RCC 7860 (cell line): Measurements from ENCODE around the gene EPHB1.
"Not testable (repeated sequence)": the region's sequence is repeated elsewhere in the genome, so short reads cannot be mapped to it uniquely, and the experiment has no call there.

ENCODE experiments used
- DNase-seq: peaks from one replicate; pipeline ENCODE4 v3.0.0-alpha.2; 2015; ENCODE audit warnings: low spot score
- FAIRE-seq: peaks from 2 replicates; lab custom pipeline; 2012; peaks lifted over from hg19 to GRCh38; lab: Jason Lieb, UNC

Gene EPHB1

DNA sequence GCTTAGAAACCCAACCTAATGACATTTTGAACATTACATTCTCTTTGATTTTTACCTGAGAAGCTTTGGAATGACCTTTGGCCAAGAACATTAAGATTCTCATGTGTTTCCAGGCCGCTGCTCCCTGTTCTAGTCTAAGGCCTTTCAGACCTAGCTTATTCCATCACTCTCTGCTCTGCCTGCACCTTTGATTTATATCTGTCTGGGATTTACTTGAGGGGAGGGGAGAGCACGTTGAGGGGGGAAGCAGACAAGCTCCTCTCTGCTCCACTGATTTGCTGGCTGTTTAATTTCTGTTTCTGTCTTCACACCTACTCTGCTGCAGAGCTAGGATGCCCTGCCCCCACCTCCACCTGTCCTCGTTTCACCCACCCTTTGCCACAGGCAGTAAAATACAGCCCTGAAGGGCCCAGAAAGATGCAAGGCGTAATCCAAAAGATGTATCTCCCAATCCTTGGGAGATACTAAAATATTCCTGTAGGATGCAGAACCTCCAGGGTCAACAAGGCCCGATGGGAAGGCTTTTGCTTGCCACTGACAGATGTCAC, 429.8 kb downstream of the EPHB1 start:
- FAIRE-seq (no peak), DNase-seq (no peak)

DNA sequence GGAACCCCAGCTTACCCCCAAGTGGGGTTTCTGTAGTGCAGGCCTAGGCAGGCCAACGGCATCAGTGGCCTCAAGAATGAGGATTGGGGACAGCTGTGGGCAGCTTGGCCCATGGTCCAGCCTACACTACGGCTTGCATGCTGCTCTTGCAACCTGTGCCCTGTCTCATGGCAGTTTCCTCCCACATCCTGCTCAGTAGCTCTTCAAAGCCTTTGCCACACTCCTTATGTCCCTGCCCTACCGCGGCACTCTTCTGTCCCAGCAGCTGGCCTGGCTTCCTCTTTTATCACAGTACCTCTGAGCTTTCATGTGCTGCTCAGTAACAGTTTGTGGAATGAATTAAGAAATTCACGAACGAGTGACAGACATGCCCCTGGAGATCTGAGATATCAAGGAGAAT, 431.0 kb downstream of the EPHB1 start:
- FAIRE-seq (no peak), DNase-seq (no peak)

DNA sequence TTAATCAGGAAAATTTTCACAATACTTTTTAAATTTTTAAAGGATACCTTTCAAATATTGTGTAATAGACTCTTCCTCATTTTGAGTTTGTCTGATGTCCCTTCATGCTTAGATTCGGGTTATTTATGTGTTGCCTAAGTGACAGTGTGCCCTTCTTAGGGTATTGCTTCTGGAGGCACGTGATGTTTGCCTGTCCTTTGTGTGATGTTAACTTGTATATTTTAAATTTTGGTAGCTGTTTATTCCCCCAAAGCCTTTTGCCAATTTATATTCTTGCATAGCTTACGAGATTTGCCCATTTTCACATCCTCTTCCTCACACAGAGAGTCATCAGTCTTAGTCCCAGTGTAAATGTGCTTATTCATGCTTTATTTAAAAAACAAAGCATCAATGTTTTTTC, 433.1 kb downstream of the EPHB1 start:
- DNase-seq (no peak), FAIRE-seq (no peak)

DNA sequence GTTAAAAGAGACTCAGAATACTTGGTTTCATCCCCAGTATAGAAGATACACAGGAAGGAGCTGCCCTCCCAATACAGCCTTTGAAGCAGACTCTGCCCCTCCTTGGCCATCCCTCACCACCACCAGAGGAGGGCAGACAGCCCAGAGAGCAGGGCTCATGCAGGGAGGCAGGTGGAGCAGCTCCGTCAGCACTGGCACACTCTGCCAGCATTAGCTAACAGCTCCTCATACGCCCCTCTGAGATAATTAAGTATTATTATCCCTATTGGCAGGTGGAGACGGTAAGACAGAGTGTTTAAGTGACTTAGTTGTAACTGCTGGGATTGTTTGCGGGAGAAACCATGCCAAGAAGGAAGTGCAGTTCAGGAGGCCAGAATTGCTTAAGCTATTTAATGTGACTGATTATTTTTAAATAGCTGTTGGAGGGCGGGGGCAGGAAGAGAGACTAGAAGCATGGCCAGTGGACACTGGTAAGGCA, 434.0 kb downstream of the EPHB1 start:
- no peak for DNase-seq
- no peak for FAIRE-seq

DNA sequence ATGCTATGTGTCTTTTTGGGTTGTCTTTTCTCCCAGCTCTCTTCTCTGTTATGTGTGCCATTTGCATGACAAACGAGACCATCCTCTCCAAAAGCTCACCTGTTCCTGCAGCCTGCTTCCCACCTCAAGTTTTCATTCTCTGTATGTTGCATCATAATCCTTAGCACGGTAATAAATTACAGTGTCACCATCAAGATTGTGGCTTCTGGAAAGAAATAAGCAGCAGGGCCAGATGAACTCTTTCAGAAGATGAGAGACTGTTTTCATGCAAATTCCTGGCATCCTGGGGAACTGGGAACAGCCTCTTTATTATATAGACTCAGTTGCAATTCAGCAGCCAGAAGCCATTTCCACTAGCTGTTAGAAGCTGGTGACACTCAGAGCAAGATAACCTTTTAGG, 436.7 kb downstream of the EPHB1 start:
- DNase-seq: no peak
- FAIRE-seq: no peak

DNA sequence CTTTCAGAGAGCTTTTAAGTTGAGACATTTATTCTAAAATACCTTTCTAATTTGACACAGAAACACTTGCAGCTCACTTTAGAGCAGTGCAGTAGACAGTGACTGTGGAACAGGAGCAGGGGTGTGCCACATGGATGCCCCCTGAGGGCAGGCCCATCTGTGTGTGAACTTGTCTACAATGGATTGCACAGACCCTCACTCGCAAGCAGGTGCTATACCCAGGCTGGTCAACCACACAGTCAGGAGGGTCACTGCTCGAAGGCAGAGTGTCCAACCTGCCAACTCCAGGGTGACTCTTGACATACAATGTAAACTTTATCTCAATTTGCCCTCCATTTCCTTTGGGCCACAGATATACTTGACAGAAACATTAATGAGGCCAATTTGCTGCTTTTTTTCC, 437.2 kb downstream of the EPHB1 start:
- FAIRE-seq (no peak), DNase-seq (no peak)

DNA sequence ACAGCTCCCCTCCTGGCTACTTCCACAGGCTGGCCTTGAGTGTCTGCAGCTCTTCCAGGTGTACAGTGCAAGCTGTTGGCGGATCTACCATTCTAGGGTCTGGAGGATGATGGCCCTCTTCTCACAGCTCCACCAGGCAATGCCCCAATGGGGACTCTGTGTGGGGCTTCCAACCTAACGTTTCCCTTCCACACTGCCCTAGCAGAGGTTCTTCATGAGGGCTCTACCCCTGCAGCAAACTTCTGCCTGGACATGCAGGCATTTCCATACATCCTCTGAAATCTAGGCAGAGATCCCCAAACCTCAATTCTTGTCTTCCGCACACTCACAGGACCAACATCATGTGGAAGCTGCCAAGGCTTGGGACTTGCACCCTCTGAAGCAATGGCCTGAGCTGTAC, 438.4 kb downstream of the EPHB1 start:
- not testable (repeated sequence) for FAIRE-seq, DNase-seq

DNA sequence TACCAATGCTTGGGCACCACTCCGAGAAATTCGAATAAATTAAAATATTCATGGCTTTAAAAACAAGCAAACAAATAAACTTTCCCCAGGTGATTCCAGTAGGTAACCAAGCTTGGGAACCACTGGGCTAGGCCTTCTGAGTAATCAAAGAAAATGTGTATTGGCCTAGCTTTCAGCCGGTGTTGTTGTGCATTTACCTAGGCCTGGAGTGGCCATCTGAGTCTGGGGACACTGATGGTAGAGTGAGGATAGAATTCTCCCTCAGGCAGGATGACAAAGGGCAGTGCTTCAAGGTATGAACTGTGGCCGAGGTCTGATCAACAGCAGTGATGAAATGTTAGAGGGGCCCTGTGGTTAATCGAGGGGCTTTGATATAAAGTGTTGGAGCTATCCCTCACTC, 440.5 kb downstream of the EPHB1 start:
- no peak for DNase-seq
- FAIRE-seq: no peak

DNA sequence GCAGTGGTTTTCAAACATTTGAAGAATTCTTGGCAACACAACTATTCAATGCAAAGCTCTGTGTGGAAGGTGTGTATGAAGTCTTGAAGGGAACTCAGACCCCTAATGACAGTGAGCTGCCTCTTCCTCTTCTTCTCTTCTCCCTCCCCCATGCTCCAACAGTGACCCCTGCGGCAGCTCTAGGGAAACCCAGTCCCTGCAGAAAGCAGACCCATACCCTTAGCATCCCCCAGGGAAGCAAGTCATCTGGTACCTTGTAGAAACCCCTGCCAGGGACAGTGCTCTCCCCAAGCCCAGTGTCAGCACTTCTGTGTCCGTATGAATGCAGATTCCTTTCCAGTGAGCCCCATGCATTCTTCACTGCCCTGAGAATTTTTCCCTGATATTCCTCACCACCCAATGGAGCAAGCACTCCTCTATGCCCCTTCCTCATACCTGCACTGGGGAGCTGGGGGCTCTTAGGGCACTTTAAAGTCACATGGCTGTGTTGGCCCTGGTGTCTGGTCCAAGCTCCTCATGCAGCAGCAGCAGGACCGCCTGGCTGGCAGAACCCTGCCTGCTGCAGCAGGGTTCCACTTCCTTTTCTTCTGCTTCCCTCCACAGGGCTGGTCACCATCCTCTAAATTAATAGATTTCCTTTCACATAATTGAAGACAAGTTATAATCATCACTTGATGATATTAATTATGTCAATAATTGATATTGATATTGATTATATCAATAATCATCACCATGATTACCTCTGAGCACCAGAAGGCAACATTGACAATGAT, 442.5 kb downstream of the EPHB1 start:
- FAIRE-seq (no peak), DNase-seq (no peak)

DNA sequence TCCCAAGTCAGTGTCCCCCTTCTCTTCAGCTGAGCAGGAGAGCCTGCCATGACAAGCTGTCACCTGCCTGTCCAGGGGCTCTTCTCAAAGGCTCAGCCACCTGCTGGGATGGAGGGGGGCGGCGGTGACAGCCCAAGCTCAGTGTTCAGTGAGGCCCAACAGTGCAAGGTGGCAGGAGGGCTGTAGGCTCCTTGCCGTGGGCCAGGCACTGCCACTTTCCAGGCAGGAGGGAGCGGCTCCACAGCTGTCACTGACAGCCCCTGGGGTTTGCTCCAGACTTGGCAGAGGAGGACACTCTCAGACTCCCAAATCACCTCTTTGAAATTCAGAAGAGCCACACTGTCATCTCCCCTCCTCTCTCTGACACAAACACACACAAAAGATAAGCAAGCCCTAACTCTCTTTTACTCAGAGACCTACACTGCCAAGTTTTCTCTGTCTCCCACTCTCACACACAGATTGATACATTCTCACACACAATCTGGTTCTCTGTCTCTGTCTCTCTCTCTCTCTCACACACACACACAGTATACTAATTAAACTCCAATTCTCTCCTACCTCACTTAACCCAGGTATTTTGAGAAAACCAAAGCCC, 443.3 kb downstream of the EPHB1 start:
- DNase-seq (no peak), FAIRE-seq (no peak)

DNA sequence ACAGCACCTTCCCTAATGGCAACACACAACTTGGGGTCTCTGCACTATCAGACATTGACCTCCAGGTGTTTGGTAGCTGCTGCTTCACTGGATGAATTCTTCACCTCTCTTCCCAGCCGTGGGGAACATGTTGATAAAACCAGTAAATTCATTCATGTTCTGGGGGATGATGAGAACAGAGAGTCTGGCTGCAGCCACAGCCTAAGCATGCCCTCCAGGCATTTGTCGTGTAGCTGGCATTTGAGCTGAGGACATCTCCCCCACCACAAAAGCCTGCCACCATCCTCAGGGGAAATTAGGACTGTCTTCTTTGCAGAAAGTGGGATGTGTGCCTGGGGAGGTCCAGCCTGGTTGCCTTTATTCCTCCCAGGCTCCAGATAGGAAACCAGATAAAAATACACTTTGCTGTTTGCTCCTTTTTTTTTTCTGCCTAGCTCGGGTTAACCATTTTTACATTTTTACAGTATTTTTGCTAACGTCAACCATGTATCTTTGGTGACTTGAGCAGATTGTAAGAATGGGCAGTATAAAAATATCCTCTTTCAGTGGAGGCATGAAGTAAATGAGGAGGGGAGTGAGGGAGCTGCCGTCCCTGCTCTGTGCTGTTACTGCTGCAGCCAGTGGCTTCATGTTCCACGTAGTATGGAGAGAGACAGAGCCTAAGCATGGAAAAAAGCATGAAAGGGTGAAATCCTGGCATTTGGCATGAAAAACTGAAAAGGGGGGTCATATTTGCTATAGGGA, 444.0 kb downstream of the EPHB1 start:
- FAIRE-seq (no peak), DNase-seq (no peak)

DNA sequence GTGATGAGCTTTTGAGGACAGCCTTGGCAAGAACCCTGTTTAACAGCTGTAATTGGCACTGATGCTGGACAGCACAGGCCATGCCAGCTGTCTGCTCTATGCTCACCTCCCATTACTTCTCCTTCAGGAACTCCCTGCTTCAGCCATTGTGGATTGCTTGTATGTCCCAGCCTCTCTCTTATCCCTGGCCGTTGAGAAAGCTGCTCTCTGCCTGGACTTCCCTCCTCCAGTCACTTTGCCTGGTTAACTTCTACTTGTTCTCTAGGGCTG, 444.5 kb downstream of the EPHB1 start:
- FAIRE-seq: no peak
- no peak for DNase-seq

DNA sequence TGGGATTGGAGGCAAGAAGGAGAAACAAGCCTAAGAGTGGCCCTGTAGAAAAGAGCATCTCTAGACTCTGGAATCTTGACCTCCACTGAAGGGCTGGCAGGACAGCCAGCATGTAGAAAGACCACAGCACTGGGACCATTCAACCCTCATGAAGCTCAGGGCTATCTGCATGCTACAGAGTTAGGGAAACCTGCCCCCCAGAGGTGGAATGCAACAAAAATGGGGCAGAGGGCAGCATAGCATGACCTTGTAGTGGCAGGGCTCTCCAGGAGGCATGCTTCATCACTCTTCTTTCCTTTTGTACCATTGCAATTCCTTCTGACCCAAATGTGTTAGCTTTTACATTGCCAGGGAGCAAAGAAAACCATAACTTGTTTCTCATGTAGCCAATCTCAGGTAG, 445.4 kb downstream of the EPHB1 start:
- DNase-seq (no peak), FAIRE-seq (no peak)

DNA sequence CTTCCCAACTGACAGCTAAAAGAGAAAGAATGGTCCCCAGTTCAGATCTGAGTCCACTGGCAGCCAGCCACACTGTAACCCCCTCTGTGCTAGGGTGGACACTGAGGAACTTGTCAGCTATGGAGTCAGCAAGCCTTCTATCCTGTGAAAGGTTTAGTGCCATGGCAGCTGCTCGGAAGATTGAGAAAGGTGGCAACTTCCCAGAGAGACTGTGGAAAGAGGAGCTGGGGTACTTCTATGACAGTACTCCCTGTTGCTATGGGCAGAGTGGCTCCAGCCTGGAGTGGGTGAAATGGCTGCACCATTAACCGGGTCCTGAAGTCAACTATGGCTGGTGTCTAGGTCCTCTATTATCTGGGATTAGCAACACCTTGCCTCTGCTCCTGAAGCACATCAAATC, 447.2 kb downstream of the EPHB1 start:
- DNase-seq (no peak), FAIRE-seq (no peak)

DNA sequence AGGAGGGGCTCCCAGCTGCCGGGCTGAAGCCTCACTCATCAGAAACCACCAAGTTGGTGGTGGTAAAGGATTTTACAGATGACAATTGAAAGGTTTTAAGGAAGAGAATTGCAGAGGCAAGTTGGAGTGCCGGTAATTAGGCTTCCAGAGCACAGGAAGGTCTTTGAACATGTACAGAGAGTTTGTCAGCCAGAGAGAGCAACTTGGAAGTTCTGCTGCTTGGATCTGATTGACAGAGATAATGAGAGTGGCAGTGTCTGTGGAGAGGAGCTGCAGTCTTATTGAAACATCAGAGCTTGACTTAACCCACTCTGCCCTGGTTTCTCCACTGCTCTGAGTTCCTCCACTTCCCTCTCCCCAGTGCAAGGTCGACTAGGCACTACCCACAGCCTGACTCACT, 448.6 kb downstream of the EPHB1 start:
- DNase-seq (no peak), FAIRE-seq (no peak)

DNA sequence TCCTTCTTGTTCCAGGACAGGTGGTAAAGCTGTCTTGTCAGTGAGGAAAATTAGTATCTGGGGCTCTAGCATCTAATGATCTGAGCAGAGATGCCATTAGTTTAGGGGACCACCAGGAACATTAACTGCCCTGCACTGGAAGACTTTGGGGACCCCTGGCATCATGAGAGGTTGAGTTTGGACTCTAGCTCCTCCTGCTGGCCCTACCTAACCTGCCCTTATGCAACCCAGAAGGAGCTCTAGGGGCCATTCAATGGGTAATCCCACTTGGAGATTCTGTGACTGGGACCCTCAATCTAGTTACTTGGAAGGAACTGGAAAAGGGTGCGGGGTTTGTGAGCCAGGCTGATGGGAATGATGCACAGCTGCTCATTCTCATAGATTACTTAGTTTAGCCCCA, 451.0 kb downstream of the EPHB1 start:
- FAIRE-seq (no peak), DNase-seq (no peak)

DNA sequence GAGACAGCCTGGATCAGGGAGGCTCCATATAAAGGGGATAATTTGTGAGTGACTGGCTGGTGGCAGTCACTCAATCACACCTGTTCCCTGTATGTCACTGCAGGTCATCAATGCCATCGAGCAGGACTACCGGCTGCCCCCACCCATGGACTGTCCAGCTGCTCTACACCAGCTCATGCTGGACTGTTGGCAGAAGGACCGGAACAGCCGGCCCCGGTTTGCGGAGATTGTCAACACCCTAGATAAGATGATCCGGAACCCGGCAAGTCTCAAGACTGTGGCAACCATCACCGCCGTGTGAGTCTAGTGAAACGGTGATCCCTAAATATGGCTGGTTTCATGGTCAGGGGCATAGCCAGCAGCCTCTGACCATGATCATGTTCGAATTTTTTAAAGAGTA, 453.2 kb downstream of the EPHB1 start:
- FAIRE-seq (no peak), DNase-seq (no peak)

DNA sequence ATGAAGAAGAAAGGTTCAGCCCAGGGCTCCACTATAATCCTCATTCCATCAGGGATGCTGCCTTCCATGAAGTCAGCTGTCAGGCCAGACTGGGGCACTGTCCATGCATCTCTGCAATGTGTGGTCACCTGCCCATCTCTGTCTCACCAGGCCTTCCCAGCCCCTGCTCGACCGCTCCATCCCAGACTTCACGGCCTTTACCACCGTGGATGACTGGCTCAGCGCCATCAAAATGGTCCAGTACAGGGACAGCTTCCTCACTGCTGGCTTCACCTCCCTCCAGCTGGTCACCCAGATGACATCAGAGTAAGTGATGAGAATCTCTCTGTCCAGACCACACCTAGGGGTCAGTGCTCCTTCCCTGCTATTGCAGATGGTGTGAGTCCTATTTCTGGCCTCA, 454.1 kb downstream of the EPHB1 start:
- no peak for FAIRE-seq
- no peak for DNase-seq

DNA sequence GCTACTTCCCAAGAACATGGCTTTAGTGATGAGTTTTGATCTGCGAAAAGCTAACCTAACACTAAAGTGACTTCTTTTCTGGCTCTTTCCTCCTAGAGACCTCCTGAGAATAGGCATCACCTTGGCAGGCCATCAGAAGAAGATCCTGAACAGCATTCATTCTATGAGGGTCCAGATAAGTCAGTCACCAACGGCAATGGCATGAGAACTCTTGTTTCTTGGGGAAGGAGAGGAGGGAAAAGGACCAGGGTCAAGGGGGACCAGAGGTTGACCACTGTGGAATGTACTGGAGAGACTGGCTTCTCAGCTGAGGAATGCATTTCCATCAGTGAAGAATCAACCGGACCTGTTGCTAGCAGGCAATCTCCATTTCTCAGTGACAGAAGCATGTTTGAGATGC, 463.9 kb downstream of the EPHB1 start:
- DNase-seq (no peak), FAIRE-seq (no peak)

DNA sequence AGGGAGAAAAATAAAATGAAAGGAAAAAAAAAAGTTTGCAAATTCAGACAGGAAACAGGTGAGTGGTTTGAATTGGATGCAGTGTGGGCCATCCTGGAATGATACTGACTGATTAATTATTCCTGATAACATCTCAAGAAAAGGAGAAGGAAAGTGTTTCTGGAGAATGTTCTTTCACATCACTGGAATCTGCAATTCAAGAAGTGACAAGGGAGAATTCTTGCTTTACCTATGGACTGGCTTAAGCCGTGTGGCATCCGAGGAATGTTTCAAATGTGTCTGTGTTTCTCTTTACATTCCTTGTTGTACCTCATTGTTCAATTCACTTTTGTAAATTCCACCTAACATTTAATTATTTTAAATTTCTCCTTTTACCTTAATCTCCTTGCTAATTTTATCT, 465.0 kb downstream of the EPHB1 start:
- DNase-seq (no peak), FAIRE-seq (no peak)

DNA sequence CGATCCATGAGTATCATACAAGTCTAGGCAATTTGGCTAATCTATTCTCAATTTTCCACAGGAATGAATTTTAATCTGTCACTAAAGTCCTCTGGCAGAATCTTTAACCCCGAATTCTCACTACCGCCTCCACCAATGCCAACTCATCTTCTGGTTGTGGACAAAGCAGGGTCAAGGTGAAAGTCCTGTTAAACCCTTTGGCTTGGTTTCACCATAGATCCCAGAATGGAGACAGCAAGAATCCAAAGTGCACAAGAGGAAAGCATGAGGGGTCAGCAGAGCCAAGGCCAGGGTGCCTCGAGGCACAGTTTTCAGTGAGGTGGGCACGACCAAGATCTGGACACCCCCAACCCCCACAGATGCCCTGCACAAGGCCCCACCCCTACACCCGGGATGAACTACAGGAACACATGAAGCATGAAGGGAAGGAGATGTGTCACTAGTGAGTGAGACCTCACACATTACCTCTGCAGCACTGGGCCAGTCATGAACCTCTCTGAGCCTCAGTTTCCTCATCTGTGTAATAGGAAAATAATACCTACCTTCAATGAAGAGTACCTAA, 466.2 kb downstream of the EPHB1 start:
- FAIRE-seq (no peak), DNase-seq (no peak)

DNA sequence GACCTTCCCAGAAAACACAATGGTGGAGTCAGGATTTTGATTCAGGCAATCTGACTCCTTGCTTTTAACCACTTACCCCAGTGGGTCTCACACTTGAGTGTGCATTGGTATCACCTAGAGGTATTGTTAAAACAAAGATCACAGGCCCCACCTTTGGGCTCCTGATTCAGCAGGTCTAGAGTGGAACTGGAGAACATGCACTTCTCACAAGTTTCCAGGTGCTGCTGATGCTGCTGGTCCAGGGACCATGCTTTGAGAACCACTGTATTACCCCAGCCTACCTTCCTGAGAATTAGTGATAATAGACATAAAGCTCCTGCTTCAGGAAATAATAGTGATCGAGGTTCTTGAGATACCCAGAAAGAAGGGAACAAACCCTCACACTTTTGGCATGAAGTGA, 466.9 kb downstream of the EPHB1 start:
- FAIRE-seq (no peak), DNase-seq (no peak)
